ENCODE data around the gene SMPD4. TPM values are rescaled to one million over a fixed set of nuclear protein-coding genes. Genes with fewer than 3 reads are reported as not detected.
"Not testable (repeated sequence)": the region's sequence is repeated elsewhere in the genome, so short reads cannot be mapped to it uniquely, and the experiment has no call there.

The SMPD4 gene
- total and polyA plus RNA-seq, 2 of the 13 experiments (the other 11 are each of a cell fraction or from before 2014, with no cell fraction given), result 63.2 to 70.5 TPM

DNA sequence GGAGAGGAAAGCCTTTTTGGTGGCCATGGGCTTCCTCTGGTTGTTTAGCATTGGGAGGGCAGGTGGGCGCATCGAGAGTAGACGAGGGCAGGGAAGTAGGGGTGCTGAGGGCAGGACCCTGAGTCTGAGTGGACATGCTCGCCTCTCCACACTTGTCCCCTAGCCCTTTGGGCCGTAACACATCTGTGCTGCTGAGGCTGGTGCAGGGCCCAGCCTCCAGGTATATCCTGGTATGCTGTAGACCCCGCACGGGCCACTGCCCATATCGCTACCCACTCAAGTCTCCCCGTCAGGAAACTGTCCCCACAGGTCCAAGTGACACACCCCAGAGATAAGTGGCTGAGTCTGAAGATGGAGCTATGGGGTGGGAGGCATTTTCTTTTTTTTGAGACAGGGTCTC is 22.8 kb downstream of the SMPD4 start (continued):
- TF ChIP-seq, protein P1, sequence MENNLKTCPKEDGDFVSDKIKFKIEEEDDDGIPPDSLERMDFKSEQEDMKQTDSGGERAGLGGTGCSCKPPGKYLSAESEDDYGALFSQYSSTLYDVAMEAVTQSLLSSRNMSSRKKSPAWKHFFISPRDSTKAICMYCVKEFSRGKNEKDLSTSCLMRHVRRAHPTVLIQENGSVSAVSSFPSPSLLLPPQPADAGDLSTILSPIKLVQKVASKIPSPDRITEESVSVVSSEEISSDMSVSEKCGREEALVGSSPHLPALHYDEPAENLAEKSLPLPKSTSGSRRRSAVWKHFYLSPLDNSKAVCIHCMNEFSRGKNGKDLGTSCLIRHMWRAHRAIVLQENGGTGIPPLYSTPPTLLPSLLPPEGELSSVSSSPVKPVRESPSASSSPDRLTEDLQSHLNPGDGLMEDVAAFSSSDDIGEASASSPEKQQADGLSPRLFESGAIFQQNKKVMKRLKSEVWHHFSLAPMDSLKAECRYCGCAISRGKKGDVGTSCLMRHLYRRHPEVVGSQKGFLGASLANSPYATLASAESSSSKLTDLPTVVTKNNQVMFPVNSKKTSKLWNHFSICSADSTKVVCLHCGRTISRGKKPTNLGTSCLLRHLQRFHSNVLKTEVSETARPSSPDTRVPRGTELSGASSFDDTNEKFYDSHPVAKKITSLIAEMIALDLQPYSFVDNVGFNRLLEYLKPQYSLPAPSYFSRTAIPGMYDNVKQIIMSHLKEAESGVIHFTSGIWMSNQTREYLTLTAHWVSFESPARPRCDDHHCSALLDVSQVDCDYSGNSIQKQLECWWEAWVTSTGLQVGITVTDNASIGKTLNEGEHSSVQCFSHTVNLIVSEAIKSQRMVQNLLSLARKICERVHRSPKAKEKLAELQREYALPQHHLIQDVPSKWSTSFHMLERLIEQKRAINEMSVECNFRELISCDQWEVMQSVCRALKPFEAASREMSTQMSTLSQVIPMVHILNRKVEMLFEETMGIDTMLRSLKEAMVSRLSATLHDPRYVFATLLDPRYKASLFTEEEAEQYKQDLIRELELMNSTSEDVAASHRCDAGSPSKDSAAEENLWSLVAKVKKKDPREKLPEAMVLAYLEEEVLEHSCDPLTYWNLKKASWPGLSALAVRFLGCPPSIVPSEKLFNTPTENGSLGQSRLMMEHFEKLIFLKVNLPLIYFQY (CRISPR knock-in tag; IDR thresholded peaks at IDR 0.05; ENCODE audit: borderline replicate concordance), result no peak
- TF ChIP-seq, protein P2, sequence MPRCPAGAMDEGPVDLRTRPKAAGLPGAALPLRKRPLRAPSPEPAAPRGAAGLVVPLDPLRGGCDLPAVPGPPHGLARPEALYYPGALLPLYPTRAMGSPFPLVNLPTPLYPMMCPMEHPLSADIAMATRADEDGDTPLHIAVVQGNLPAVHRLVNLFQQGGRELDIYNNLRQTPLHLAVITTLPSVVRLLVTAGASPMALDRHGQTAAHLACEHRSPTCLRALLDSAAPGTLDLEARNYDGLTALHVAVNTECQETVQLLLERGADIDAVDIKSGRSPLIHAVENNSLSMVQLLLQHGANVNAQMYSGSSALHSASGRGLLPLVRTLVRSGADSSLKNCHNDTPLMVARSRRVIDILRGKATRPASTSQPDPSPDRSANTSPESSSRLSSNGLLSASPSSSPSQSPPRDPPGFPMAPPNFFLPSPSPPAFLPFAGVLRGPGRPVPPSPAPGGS (CRISPR knock-in tag; IDR thresholded peaks at IDR 0.05), result no peak
- no peak for TF ChIP-seq PLSCR1 (CRISPR knock-in tag; IDR thresholded peaks at IDR 0.05; ENCODE audit: borderline replicate concordance)

- H3K4me1 ChIP-seq (ENCODE audit: insufficient read depth, low read length); FAIRE-seq; H3K4me3 ChIP-seq (replicated peaks in 1 of 3; ENCODE audit: insufficient read depth in 1 of 3, low read depth in 2 of 3, low read length in 3 of 3); H3K4me2 ChIP-seq (ENCODE audit: low read depth, low read length); H4K20me1 ChIP-seq (ENCODE audit: insufficient read depth, low read length); H3K27ac ChIP-seq (ENCODE audit: extremely low read length, insufficient read depth, low read length); ATAC-seq; H3K79me2 ChIP-seq (ENCODE audit: insufficient read depth, low read length); POLR2A ChIA-PET; CTCF ChIA-PET (ENCODE audit: low intra/inter-chr PET ratio, low total read pairs); DNase-seq (ENCODE audit: low spot score); H3K27me3 ChIP-seq (ENCODE audit: control insufficient read depth in 1 of 2, insufficient read depth in 2 of 2, low read length in 2 of 2); H3K9ac ChIP-seq (ENCODE audit: insufficient read depth, low read depth, low read length); H3K9me3 ChIP-seq (ENCODE audit: low read length); H2AFZ ChIP-seq (ENCODE audit: low read length); BruUV-seq (replicated peaks): not testable (repeated sequence)
- in situ Hi-C loops (cut with HindIII; ENCODE audit: extremely low pct_ligation_motif_present, low pct_unique_long_range_greater_than_20kb), result loop anchor here (10.0 kb wide), 1 partner anchor 177 kb away; no protein-coding TSS in a partner anchor
- H3K36me3 ChIP-seq (replicated peaks in 1 of 2; ENCODE audit: control insufficient read depth in 1 of 2, insufficient read depth in 2 of 2, low read length in 2 of 2), result peaks cover 14 to 45% of the 10 kb centered on the region in 2 experiments; a peak in 4 of 5 replicates
- intact Hi-C loops (cut with micrococcal nuclease; ENCODE audit: unreplicated experiment), result loop anchor here (5.0 kb wide), 1 partner anchor 221 kb away; no protein-coding TSS in a partner anchor
- WGBS (ENCODE audit: low lambda C conversion rate), result 94% methylated on average over 13 of the region's 13 CpGs
These were observed 23.4 kb downstream of the SMPD4 start for GRCh38 chr2:130157825-130158514.

All from HepG2 (cell line).